Lower leg skin (tissue), 3 donors: ENCODE measurements around the gene HFM1.

Experiments used
- POLR2A ChIP-seq, 2 donors: fragments of 450-650 bp; IDR thresholded peaks; one replicate each; pipeline ENCODE4 v1.6.1; 2016 to 2017; ENCODE audit warnings: antibody characterized with exemption in 2 of 2, mild to moderate bottlenecking in 1 of 2, moderate library complexity in 1 of 2
- TF ChIP-seq, protein P1 (sequence below), 3 donors: fragments of 450-650 bp; IDR thresholded peaks; one replicate each; pipeline ENCODE4 v1.5.1; 2016; ENCODE audit warnings: antibody characterized with exemption in 3 of 3, mild to moderate bottlenecking in 3 of 3, moderate library complexity in 2 of 3

DNA sequence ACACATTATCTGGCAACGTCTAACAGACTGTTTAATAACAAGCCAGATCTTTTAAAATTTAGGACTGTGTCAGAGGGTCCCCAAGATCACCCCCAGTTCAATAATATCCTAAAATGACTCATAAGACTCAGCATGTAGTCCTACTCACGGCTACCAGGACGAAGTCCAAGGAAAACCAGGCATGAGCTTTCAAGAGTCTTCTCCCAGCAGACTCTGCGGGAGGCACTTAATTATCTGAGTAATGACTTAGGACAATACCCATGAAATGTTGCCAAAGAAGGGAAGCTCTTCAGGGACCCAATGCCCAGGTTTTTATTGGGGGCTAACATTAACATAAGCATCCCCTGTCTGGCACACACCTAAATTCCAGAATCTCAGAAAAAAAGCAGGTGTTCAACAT is 7.0 kb downstream of the HFM1 start:
- TF ChIP-seq, protein P1, sequence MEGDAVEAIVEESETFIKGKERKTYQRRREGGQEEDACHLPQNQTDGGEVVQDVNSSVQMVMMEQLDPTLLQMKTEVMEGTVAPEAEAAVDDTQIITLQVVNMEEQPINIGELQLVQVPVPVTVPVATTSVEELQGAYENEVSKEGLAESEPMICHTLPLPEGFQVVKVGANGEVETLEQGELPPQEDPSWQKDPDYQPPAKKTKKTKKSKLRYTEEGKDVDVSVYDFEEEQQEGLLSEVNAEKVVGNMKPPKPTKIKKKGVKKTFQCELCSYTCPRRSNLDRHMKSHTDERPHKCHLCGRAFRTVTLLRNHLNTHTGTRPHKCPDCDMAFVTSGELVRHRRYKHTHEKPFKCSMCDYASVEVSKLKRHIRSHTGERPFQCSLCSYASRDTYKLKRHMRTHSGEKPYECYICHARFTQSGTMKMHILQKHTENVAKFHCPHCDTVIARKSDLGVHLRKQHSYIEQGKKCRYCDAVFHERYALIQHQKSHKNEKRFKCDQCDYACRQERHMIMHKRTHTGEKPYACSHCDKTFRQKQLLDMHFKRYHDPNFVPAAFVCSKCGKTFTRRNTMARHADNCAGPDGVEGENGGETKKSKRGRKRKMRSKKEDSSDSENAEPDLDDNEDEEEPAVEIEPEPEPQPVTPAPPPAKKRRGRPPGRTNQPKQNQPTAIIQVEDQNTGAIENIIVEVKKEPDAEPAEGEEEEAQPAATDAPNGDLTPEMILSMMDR (IDR thresholded peaks at IDR 0.05): no peak
- no peak for TF ChIP-seq POLR2A (IDR thresholded peaks at IDR 0.05)
